Lung (tissue), 12 donors: ENCODE measurements around the gene ZNRF2. TPM values are rescaled to one million over a fixed set of nuclear protein-coding genes. Genes with fewer than 3 reads are reported as not detected.
A peak's percentile ranks its signal among the peaks of the same experiment; 100 is the strongest.
"Not testable (repeated sequence)": the region's sequence is repeated elsewhere in the genome, so short reads cannot be mapped to it uniquely, and the experiment has no call there.

ENCODE experiments used
- ATAC-seq: fragments of 200-7000 bp; cut with Tn5 transposase; one replicate; pipeline ENCODE4 v1.9.1; 2020; ENCODE audit warnings: moderate number of reproducible peaks; ENCODE audit not compliant: insufficient read depth, low FRiP score
- DNase-seq, 3 donors: peaks; one replicate each; pipeline ENCODE4 v3.0.0-alpha.2; 2013 to 2017
- H3K27ac ChIP-seq, 2 donors: one replicate each; pipeline ENCODE4 v1.5.1; 2013; ENCODE audit warnings: mild to moderate bottlenecking in 2 of 2, moderate library complexity in 2 of 2, control low read depth in 1 of 2, inconsistent platforms in 1 of 2, low read depth in 1 of 2, low read length in 1 of 2
- H3K27me3 ChIP-seq, 3 donors: one replicate each; pipeline ENCODE4 v1.5.1; 2013; ENCODE audit warnings: low read length in 2 of 3; ENCODE audit not compliant: control insufficient read depth in 3 of 3, insufficient read depth in 3 of 3
- H3K36me3 ChIP-seq, 4 donors: one replicate each; pipeline ENCODE4 v1.5.1; 2013; ENCODE audit warnings: low read length in 4 of 4, mild to moderate bottlenecking in 1 of 4, moderate library complexity in 1 of 4; ENCODE audit not compliant: control insufficient read depth in 4 of 4, insufficient read depth in 4 of 4
- H3K4me1 ChIP-seq, 5 donors: one replicate each; pipeline ENCODE4 v1.5.1; 2013; ENCODE audit warnings: low read length in 5 of 5, mild to moderate bottlenecking in 2 of 5, moderate library complexity in 1 of 5; ENCODE audit not compliant: control insufficient read depth in 5 of 5, insufficient read depth in 5 of 5
- H3K4me3 ChIP-seq: one replicate; pipeline ENCODE4 v1.5.1; 2013; ENCODE audit warnings: mild to moderate bottlenecking, control low read depth, moderate library complexity
- H3K9ac ChIP-seq, 2 donors: one replicate each; pipeline ENCODE4 v1.5.1; 2013; ENCODE audit warnings: low read length in 2 of 2, control low read depth in 1 of 2; ENCODE audit not compliant: insufficient read depth in 1 of 2
- H3K9me3 ChIP-seq, 4 donors: one replicate each; pipeline ENCODE4 v1.5.1; 2013; ENCODE audit warnings: low read length in 3 of 4, mild to moderate bottlenecking in 1 of 4, moderate library complexity in 1 of 4; ENCODE audit not compliant: control insufficient read depth in 4 of 4, insufficient read depth in 3 of 4
- CTCF ChIP-seq: IDR thresholded peaks from 2 replicates; pipeline ENCODE4 v1.5.1; 2012; ENCODE audit warnings: mild to moderate bottlenecking; ENCODE audit errors: control extremely low read depth, extremely low read depth
- WGBS, 2 donors: extraction: QIAGEN DNeasy Blood & Tissue Kit; methylation state at CpG; one replicate each; pipeline ENCODE4 v1.1.7; 2013; 5-methylcytosine and 5-hydroxymethylcytosine counted together
- polyA plus RNA-seq, 2 donors: library from polyadenylated mRNA; stranded (reverse); fragments of 200-250 nt; gene quantifications; one replicate each; pipeline ENCODE4 v1.2.1, GENCODE V29; 2013
- total RNA-seq, 2 donors: library from RNA; depleted of rRNA in 1 of 2; stranded (reverse); fragments of >200 nt in 1 of 2; gene quantifications; one replicate each; pipeline ENCODE4 v1.2.1, GENCODE V29; 2014 to 2021
- donor health status: control.
- donor health status: control.
- donor health status: Bipolar disorder and iron deficiency.
- donor health status: healthy.
- donor health status: DM: yes; HTN: yes; CAD: no.

Gene ZNRF2
- total and polyA plus RNA-seq, 4 donors, result 5.9 to 27.6 (median 15.4) TPM

GRCh38 chr7:30297499-30297898 is 13.1 kb downstream of the ZNRF2 start:
- H3K9ac ChIP-seq, H3K27me3 ChIP-seq, DNase-seq, H3K9me3 ChIP-seq, H3K4me1 ChIP-seq, H3K27ac ChIP-seq, H3K4me3 ChIP-seq, H3K36me3 ChIP-seq, ATAC-seq: not testable (repeated sequence)
- WGBS, 2 donors, result 93 to 100% methylated on average over 1 of the region's 1 CpG

GRCh38 chr7:30298409-30298808 is 14.0 kb downstream of the ZNRF2 start:
- H3K9me3 ChIP-seq, ATAC-seq, DNase-seq, H3K27me3 ChIP-seq, H3K9ac ChIP-seq, H3K27ac ChIP-seq, H3K4me3 ChIP-seq, H3K4me1 ChIP-seq, H3K36me3 ChIP-seq: not testable (repeated sequence)
- 81 to 90% methylated on average over 3 of the region's 3 CpGs for WGBS, 2 donors

GRCh38 chr7:30301751-30302150 is 17.4 kb downstream of the ZNRF2 start:
- ATAC-seq, result no peak
- H3K4me1 ChIP-seq, result peaks cover 0 to 8% (median 0%) of the 10 kb centered on the region in 5 donors
- 92% methylated on average over 7 of the region's 7 CpGs for WGBS, 2 donors

GRCh38 chr7:30302656-30303311 is 18.4 kb downstream of the ZNRF2 start:
- no peak overlapping the region for H3K4me3 ChIP-seq
- no peak overlapping the region for H3K9ac ChIP-seq
- no peaks in the 10 kb centered on the region for H3K27me3 ChIP-seq
- H3K36me3 ChIP-seq, result peaks cover 0 to 1% (median 0%) of the 10 kb centered on the region in 4 donors
- H3K9me3 ChIP-seq, result no peaks in the 10 kb centered on the region
- no peak overlapping the region for H3K27ac ChIP-seq
- 97% methylated on average over 10 of the region's 10 CpGs for WGBS, 2 donors
- peaks cover 0 to 10% (median 0%) of the 10 kb centered on the region in 5 donors for H3K4me1 ChIP-seq
- no peak for DNase-seq
- no peak for ATAC-seq
- no peak for TF ChIP-seq CTCF

More at GRCh38 chr7:30301751-30302150, 17.4 kb downstream of the ZNRF2 start:
- DNase-seq, result peak in 2 of 3 donors; percentile 5 to 37
- H3K9me3 ChIP-seq, result no peaks in the 10 kb centered on the region
- H3K4me3 ChIP-seq, result no peak overlapping the region
- peaks cover 0 to 1% (median 0%) of the 10 kb centered on the region in 4 donors for H3K36me3 ChIP-seq
- no peak for TF ChIP-seq CTCF
- no peaks in the 10 kb centered on the region for H3K27me3 ChIP-seq
- H3K9ac ChIP-seq, result no peak overlapping the region
- H3K27ac ChIP-seq, result no peak overlapping the region
